H1 (cell line): ENCODE measurements around the gene CYB5R3. TPM values are rescaled to one million over a fixed set of nuclear protein-coding genes. Genes with fewer than 3 reads are reported as not detected.
A peak's percentile ranks its signal among the peaks of the same experiment; 100 is the strongest.

Experiments
- CTCF ChIA-PET: fragments of 300-600 bp; sonication (Branson Sonifier 250); formaldehyde crosslinking; loops from one replicate; lab custom pipeline; 2021; ENCODE audit not compliant: partially characterized antibody; lab: Charles Lee
- POLR2A ChIA-PET: fragments of 300-600 bp; sonication (Branson Sonifier 250); formaldehyde crosslinking; loops from one replicate; lab custom pipeline; 2021; ENCODE audit warnings: inconsistent platforms; ENCODE audit not compliant: partially characterized antibody; lab: Charles Lee
- DNase-seq, 2 experiments: peaks; one replicate each; pipeline versions ENCODE4 v3.0.0 to v3.0.0-alpha.2; 2010 to 2022; ENCODE audit warnings: low spot score in 2 of 2, low read depth in 1 of 2, mixed read lengths in 1 of 2
- FAIRE-seq: peaks from 2 replicates; lab custom pipeline; 2011; peaks lifted over from hg19 to GRCh38; lab: Jason Lieb, UNC
- H2AFZ ChIP-seq: 2 replicates; pipeline ENCODE4 v1.8.1; 2012; ENCODE audit warnings: low read length, inconsistent platforms
- H2AK5ac ChIP-seq: 2 replicates; pipeline ENCODE4 v1.6.1; 2013; ENCODE audit warnings: low read depth, low read length
- H2BK120ac ChIP-seq: replicated peaks from 2 replicates; pipeline ENCODE3; 2013; ENCODE audit warnings: low read depth, low read length, inconsistent platforms
- H2BK12ac ChIP-seq: 2 replicates; pipeline ENCODE4 v1.6.1; 2013; ENCODE audit warnings: low read depth, low read length
- H2BK15ac ChIP-seq: 2 replicates; pipeline ENCODE4 v1.6.1; 2013; ENCODE audit warnings: low read length
- H2BK20ac ChIP-seq: 2 replicates; pipeline ENCODE4 v1.6.1; 2013; ENCODE audit warnings: low read length
- H2BK5ac ChIP-seq: 2 replicates; pipeline ENCODE4 v1.6.1; 2013; ENCODE audit warnings: low read depth, low read length
- H3K14ac ChIP-seq: 2 replicates; pipeline ENCODE4 v1.6.1; 2013; ENCODE audit warnings: inconsistent platforms; ENCODE audit not compliant: insufficient read length
- H3K18ac ChIP-seq: 2 replicates; pipeline ENCODE4 v1.6.1; 2013; ENCODE audit warnings: low read length; ENCODE audit errors: extremely low read depth
- H3K23ac ChIP-seq: 2 replicates; pipeline ENCODE4 v1.6.1; 2013; ENCODE audit warnings: inconsistent platforms; ENCODE audit not compliant: insufficient read length
- H3K23me2 ChIP-seq: 2 replicates; pipeline ENCODE4 v1.6.1; 2013; ENCODE audit warnings: low read depth, low read length
- H3K27ac ChIP-seq: 2 replicates; pipeline ENCODE4 v1.6.1; 2011; ENCODE audit warnings: low read depth, low read length, inconsistent platforms
- H3K27me3 ChIP-seq, 4 experiments: replicated peaks in 1 of 4; 1 replicate in 1 of 4; 2 replicates in 3 of 4; pipeline versions ENCODE4 v1.6.1 to v1.8.1; 2011 to 2013; ENCODE audit warnings: low read length in 3 of 4, mild to moderate bottlenecking in 3 of 4, inconsistent platforms in 2 of 4, mixed read lengths in 2 of 4, moderate library complexity in 1 of 4; ENCODE audit not compliant: control insufficient read depth in 3 of 4, insufficient read depth in 3 of 4; ENCODE audit errors: extremely low read depth in 1 of 4
- H3K36me3 ChIP-seq, 4 experiments: 2 replicates each; pipeline versions ENCODE4 v1.6.1 to v1.8.1; 2011 to 2013; ENCODE audit warnings: mild to moderate bottlenecking in 4 of 4, low read length in 3 of 4, moderate library complexity in 2 of 4, control low read depth in 1 of 4, inconsistent platforms in 1 of 4; ENCODE audit not compliant: insufficient read depth in 4 of 4, control insufficient read depth in 2 of 4
- H3K4ac ChIP-seq: replicated peaks from 2 replicates; pipeline ENCODE3; 2013; ENCODE audit warnings: low read length, low read depth, mixed read lengths, inconsistent platforms; ENCODE audit not compliant: insufficient read length
- H3K4me1 ChIP-seq, 4 experiments: replicated peaks in 1 of 4; 1 replicate in 1 of 4; 2 replicates in 3 of 4; pipeline versions ENCODE4 v1.6.1 to v1.8.1; 2011 to 2013; ENCODE audit warnings: low read length in 3 of 4, inconsistent platforms in 2 of 4, mixed read lengths in 1 of 4; ENCODE audit not compliant: insufficient read depth in 4 of 4, control insufficient read depth in 3 of 4
- H3K4me2 ChIP-seq, 2 experiments: 2 replicates each; pipeline versions ENCODE4 v1.6.1 to v1.8.1; 2011 to 2013; ENCODE audit warnings: low read depth in 2 of 2, low read length in 2 of 2, control low read depth in 1 of 2, inconsistent platforms in 1 of 2, mild to moderate bottlenecking in 1 of 2; ENCODE audit not compliant: insufficient read depth in 1 of 2
- H3K4me3 ChIP-seq, 4 experiments: fragments of 200-600, 300-600 bp in 1 of 4; sonication (generic), shearing (Covaris generic), sonication (Bioruptor Twin) in 1 of 4; 2 replicates each; pipeline versions ENCODE4 v1.5.1 to v1.8.1; 2011 to 2016; ENCODE audit warnings: low read length in 4 of 4, low read depth in 3 of 4, control low read depth in 2 of 4, inconsistent platforms in 2 of 4, mild to moderate bottlenecking in 2 of 4, mixed read lengths in 1 of 4, moderate library complexity in 1 of 4; ENCODE audit not compliant: insufficient read depth in 2 of 4; ENCODE audit errors: extremely low read depth in 1 of 4
- H3K56ac ChIP-seq: replicated peaks from 2 replicates; pipeline ENCODE3; 2013; ENCODE audit warnings: low read depth, mild to moderate bottlenecking, mixed read lengths, low read length, inconsistent platforms; ENCODE audit not compliant: insufficient read length
- H3K79me1 ChIP-seq: 2 replicates; pipeline ENCODE4 v1.6.1; 2013; ENCODE audit warnings: low read depth, low read length, control low read depth
- H3K79me2 ChIP-seq, 2 experiments: 2 replicates each; pipeline versions ENCODE4 v1.6.1 to v1.8.1; 2012 to 2013; ENCODE audit warnings: low read length in 2 of 2, mild to moderate bottlenecking in 2 of 2, inconsistent platforms in 1 of 2; ENCODE audit not compliant: insufficient read depth in 2 of 2, control insufficient read depth in 1 of 2
- H3K9ac ChIP-seq, 4 experiments: replicated peaks in 1 of 4; 1 replicate in 1 of 4; 2 replicates in 3 of 4; pipeline versions ENCODE4 v1.6.1 to v1.8.1; 2011 to 2013; ENCODE audit warnings: low read depth in 3 of 4, low read length in 3 of 4, control low read depth in 2 of 4, mild to moderate bottlenecking in 2 of 4, moderate library complexity in 2 of 4, inconsistent platforms in 1 of 4; ENCODE audit errors: extremely low read depth in 1 of 4
- H3K9me3 ChIP-seq, 2 experiments: 2 replicates each; pipeline versions ENCODE4 v1.6.1 to v1.8.1; 2012 to 2013; ENCODE audit warnings: mild to moderate bottlenecking in 2 of 2, moderate library complexity in 2 of 2, control low read depth in 1 of 2, inconsistent platforms in 1 of 2, low read depth in 1 of 2, low read length in 1 of 2, mixed read lengths in 1 of 2; ENCODE audit not compliant: insufficient read depth in 2 of 2
- H4K20me1 ChIP-seq, 2 experiments: replicated peaks in 1 of 2; 2 replicates each; pipeline versions ENCODE3 to v1.8.1; 2011 to 2013; ENCODE audit warnings: inconsistent platforms in 2 of 2, low read length in 2 of 2, mild to moderate bottlenecking in 1 of 2; ENCODE audit not compliant: insufficient read depth in 2 of 2, control insufficient read depth in 1 of 2
- H4K5ac ChIP-seq: 2 replicates; pipeline ENCODE4 v1.6.1; 2013; ENCODE audit warnings: low read length, low read depth, mixed read lengths, inconsistent platforms; ENCODE audit not compliant: insufficient read length
- H4K8ac ChIP-seq: 2 replicates; pipeline ENCODE4 v1.8.0; 2013; ENCODE audit warnings: mild to moderate bottlenecking, moderate library complexity, low read length, inconsistent platforms; ENCODE audit not compliant: insufficient read depth; ENCODE audit errors: extremely low read depth
- H4K91ac ChIP-seq: replicated peaks from 2 replicates; pipeline ENCODE3; 2013; ENCODE audit warnings: low read length, mixed read lengths, inconsistent platforms; ENCODE audit not compliant: insufficient read length
- ATF3 ChIP-seq: IDR thresholded peaks from 2 replicates; pipeline ENCODE4 v1.6.1; 2011; ENCODE audit warnings: low read depth, mild to moderate bottlenecking, low read length; ENCODE audit not compliant: insufficient read depth
- BACH1 ChIP-seq: IDR thresholded peaks from 2 replicates; pipeline ENCODE4 v1.6.1; 2012; ENCODE audit warnings: low read length, improper control_type of control experiment
- CHD1 ChIP-seq: IDR thresholded peaks from 2 replicates; pipeline ENCODE4 v1.6.1; 2012; ENCODE audit warnings: low read depth, low read length, improper control_type of control experiment
- HDAC2 ChIP-seq, 2 experiments: fragments of 300-600 bp in 1 of 2; sonication (generic) in 1 of 2; IDR thresholded peaks; 2 replicates each; pipeline ENCODE4 v1.6.1; 2011 to 2012; ENCODE audit warnings: low read depth in 2 of 2, low read length in 2 of 2, mild to moderate bottlenecking in 2 of 2, moderate library complexity in 2 of 2, borderline replicate concordance in 1 of 2, inconsistent platforms in 1 of 2
- POU5F1 ChIP-seq: IDR thresholded peaks from 2 replicates; pipeline ENCODE4 v1.6.1; 2011; ENCODE audit warnings: low read depth, mild to moderate bottlenecking, low read length, moderate library complexity
- RNF2 ChIP-seq: fragments of 200-900, 300-1000 bp; sonication (generic); IDR thresholded peaks from 2 replicates; pipeline ENCODE4 v1.7.1; 2016; ENCODE audit warnings: borderline replicate concordance, low read depth, mild to moderate bottlenecking, antibody characterized with exemption, low read length; ENCODE audit not compliant: poor library complexity, severe bottlenecking; ENCODE audit errors: missing control alignments
- SP2 ChIP-seq: IDR thresholded peaks from 2 replicates; pipeline ENCODE4 v1.6.1; 2012; ENCODE audit warnings: mild to moderate bottlenecking, low read length, inconsistent platforms
- SP4 ChIP-seq: IDR thresholded peaks from 2 replicates; pipeline ENCODE4 v1.6.1; 2012; ENCODE audit warnings: low read length, inconsistent platforms
- TAF7 ChIP-seq: optimal IDR thresholded peaks from 2 replicates; pipeline ENCODE3; 2011; ENCODE audit warnings: low read depth, mild to moderate bottlenecking, inconsistent platforms, low read length, moderate library complexity, borderline replicate concordance
- ZNF274 ChIP-seq: IDR thresholded peaks from 2 replicates; pipeline ENCODE4 v1.7.0; 2012; ENCODE audit warnings: low read length, borderline replicate concordance; ENCODE audit errors: extremely low read depth
- WGBS, 2 experiments: shearing (Covaris generic) in 1 of 2; methylation state at CpG; one replicate each; pipeline versions ENCODE4 v1.1.6 to v1.1.7; 2013 to 2015; ENCODE audit warnings: low lambda C conversion rate in 2 of 2, mixed read lengths in 2 of 2, inconsistent platforms in 1 of 2, low coverage in 1 of 2, missing lambda C conversion rate in 1 of 2; ENCODE audit not compliant: insufficient replicate concordance in 2 of 2, insufficient coverage in 1 of 2, insufficient read length in 1 of 2; ENCODE audit errors: extremely low coverage in 1 of 2, missing lambda C conversion rate in 1 of 2; 5-methylcytosine and 5-hydroxymethylcytosine counted together
- polyA plus RNA-seq, 7 experiments: library from polyadenylated mRNA; depleted of rRNA in 3 of 7; stranded (reverse) in 5 of 7; unstranded in 2 of 7; fragments of >200 nt in 5 of 7; fragments of 200-250 nt in 2 of 7; gene quantifications; 1 replicate in 5 of 7; 2 replicates in 1 of 7; 4 replicates in 1 of 7; pipeline versions ENCODE4 v1.2.1 to v1.2.3, GENCODE V29; 2011 to 2013; ENCODE audit warnings: missing spikeins in 2 of 7, mixed read lengths in 2 of 7
- total RNA-seq: library from RNA; stranded (reverse); fragmentation: NEBNext Ultra II Directional; extraction: Animal tissue kit (Norgen Biotek cat#: 25700); gene quantifications from 2 replicates; pipeline ENCODE4 v1.2.1, GENCODE V29; 2021

CYB5R3 gene
- total and polyA plus RNA-seq, 2 of the 8 experiments (the other 6 are each of a cell fraction or from before 2014, with no cell fraction given): 75.3 to 113 TPM

- Histone ChIP-seq H3K79me1 (no peaks in the 10 kb centered on the region), H4K5ac (peak overlapping the region; percentile 72), H3K23ac (no peak overlapping the region), H3K9me3 (no peaks in the 10 kb centered on the region), H3K79me2 (no peaks in the 10 kb centered on the region), H3K14ac (no peak overlapping the region), H3K4me3 (peak overlapping the region; percentile 31 to 74 (median 54)), H2AFZ (peak overlapping the region; percentile 98; the same call in 1 of the 2 replicates), H3K56ac (peak overlapping the region; percentile 25), H4K20me1 (no peaks in the 10 kb centered on the region), H3K36me3 (no peaks in the 10 kb centered on the region), H3K23me2 (peaks cover 3% of the 10 kb centered on the region; the same call in 1 of the 2 replicates), H3K27ac (no peak overlapping the region), H4K91ac (no peak overlapping the region), H2AK5ac (no peak overlapping the region), H3K9ac (peak overlapping the region in 1 of 4 experiments; percentile 42; a peak in 2 of 7 replicates), H3K4ac (no peak overlapping the region), H2BK15ac (peak overlapping the region; percentile 81; the same call in 1 of the 2 replicates), H4K8ac (peak overlapping the region; percentile 93), H2BK12ac (peak overlapping the region; percentile 14; the same call in 1 of the 2 replicates), H2BK5ac (peak overlapping the region; percentile 60; the same call in 1 of the 2 replicates), H2BK20ac (no peak overlapping the region), H3K18ac (no peak overlapping the region; the same call in 1 of the 2 replicates), H3K4me1 (no peaks in the 10 kb centered on the region), H2BK120ac (no peak overlapping the region), H3K4me2 (peak overlapping the region; percentile 65 to 100), H3K27me3 (peaks cover 0 to 11% (median 10%) of the 10 kb centered on the region in 4 experiments; a peak in 5 of 7 replicates)
- WGBS, 2 experiments: 5% methylated on average over 23 of the region's 68 CpGs; no CpG with 5 or more reads in 1 of the 2 experiments
- no peak for FAIRE-seq
- peak in 1 of 2 experiments; percentile 94 for DNase-seq
- CTCF ChIA-PET: interaction anchor here (0.9 to 2.2 kb wide), 10 partner anchors 9 to 377 kb away, joined by 3 to 6 read pairs (median 3); no protein-coding TSS in a partner anchor
- POLR2A ChIA-PET: interaction anchor here (0.8 to 1.6 kb wide), 2 partner anchors 47 to 48 kb away, joined by 4 to 5 read pairs; partner anchors contain the start of gene POLDIP3
- TF ChIP-seq BACH1: no peak
- TF ChIP-seq SP4: no peak
- no peak for TF ChIP-seq SP2
- no peak for TF ChIP-seq CHD1
- TF ChIP-seq TAF7: peak; percentile 15
- no peak for TF ChIP-seq HDAC2 (IDR thresholded peaks at IDR 0.05; ENCODE audit: borderline replicate concordance in 1 of 2, low read depth in 2 of 2, low read length in 2 of 2)
- TF ChIP-seq ATF3: no peak
- TF ChIP-seq ZNF274: no peak
- no peak for TF ChIP-seq RNF2
- no peak for TF ChIP-seq POU5F1
These were observed 13.0 kb upstream of the CYB5R3 start for GRCh38 chr22:42661985-42662831.
